Measurements from ENCODE around the gene RAD51AP2.

RAD51AP2 gene

GRCh38 chr2:17515652-17516051 lies 2.6 kb downstream of the RAD51AP2 start:
- no peak for TF ChIP-seq GATA2 (IDR thresholded peaks at IDR 0.05; ENCODE audit: low read depth, low read length)
- TF ChIP-seq GATA3 (IDR thresholded peaks at IDR 0.05; ENCODE audit: low read depth, low read length), result no peak

GRCh38 chr2:17506736-17507616 lies 11.3 kb downstream of the RAD51AP2 start:
- no peak for TF ChIP-seq GATA2 (IDR thresholded peaks at IDR 0.05; ENCODE audit: low read depth, low read length)
- TF ChIP-seq GATA3 (IDR thresholded peaks at IDR 0.05; ENCODE audit: low read depth, low read length), result no peak

GRCh38 chr2:17497718-17498117 lies 20.5 kb downstream of the RAD51AP2 start:
- no peak for TF ChIP-seq GATA2 (IDR thresholded peaks at IDR 0.05; ENCODE audit: low read depth, low read length)
- no peak for TF ChIP-seq GATA3 (IDR thresholded peaks at IDR 0.05; ENCODE audit: low read depth, low read length)

- no peak for TF ChIP-seq GATA3 (IDR thresholded peaks at IDR 0.05; ENCODE audit: low read depth, low read length)
- TF ChIP-seq GATA2 (IDR thresholded peaks at IDR 0.05; ENCODE audit: low read depth, low read length), result no peak
Observed at GRCh38 chr2:17495590-17495989, 22.6 kb downstream of the RAD51AP2 start.

GRCh38 chr2:17483496-17483895 lies 34.7 kb downstream of the RAD51AP2 start:
- TF ChIP-seq GATA3 (IDR thresholded peaks at IDR 0.05; ENCODE audit: low read depth, low read length) (no peak), GATA2 (IDR thresholded peaks at IDR 0.05; ENCODE audit: low read depth, low read length) (no peak)

- TF ChIP-seq GATA3 (IDR thresholded peaks at IDR 0.05; ENCODE audit: low read depth, low read length) (no peak), GATA2 (IDR thresholded peaks at IDR 0.05; ENCODE audit: low read depth, low read length) (no peak)
Observed at GRCh38 chr2:17482651-17483050, 35.6 kb downstream of the RAD51AP2 start.

GRCh38 chr2:17479875-17480274 lies 38.4 kb downstream of the RAD51AP2 start:
- TF ChIP-seq GATA3 (IDR thresholded peaks at IDR 0.05; ENCODE audit: low read depth, low read length) (no peak), GATA2 (IDR thresholded peaks at IDR 0.05; ENCODE audit: low read depth, low read length) (no peak)

- TF ChIP-seq GATA3 (IDR thresholded peaks at IDR 0.05; ENCODE audit: low read depth, low read length) (no peak), GATA2 (IDR thresholded peaks at IDR 0.05; ENCODE audit: low read depth, low read length) (no peak)
Observed at GRCh38 chr2:17476830-17477229, 41.4 kb downstream of the RAD51AP2 start.

- TF ChIP-seq GATA2 (IDR thresholded peaks at IDR 0.05; ENCODE audit: low read depth, low read length) (no peak), GATA3 (IDR thresholded peaks at IDR 0.05; ENCODE audit: low read depth, low read length) (no peak)
Observed at GRCh38 chr2:17476064-17476463, 42.2 kb downstream of the RAD51AP2 start.

GRCh38 chr2:17475286-17475685 lies 43.0 kb downstream of the RAD51AP2 start:
- TF ChIP-seq GATA3 (IDR thresholded peaks at IDR 0.05; ENCODE audit: low read depth, low read length), result no peak
- TF ChIP-seq GATA2 (IDR thresholded peaks at IDR 0.05; ENCODE audit: low read depth, low read length), result no peak

GRCh38 chr2:17471979-17472378 lies 46.3 kb downstream of the RAD51AP2 start:
- no peak for TF ChIP-seq GATA2 (IDR thresholded peaks at IDR 0.05; ENCODE audit: low read depth, low read length)
- TF ChIP-seq GATA3 (IDR thresholded peaks at IDR 0.05; ENCODE audit: low read depth, low read length), result no peak

GRCh38 chr2:17470855-17471641 lies 47.2 kb downstream of the RAD51AP2 start:
- no peak for TF ChIP-seq GATA3 (IDR thresholded peaks at IDR 0.05; ENCODE audit: low read depth, low read length)
- no peak for TF ChIP-seq GATA2 (IDR thresholded peaks at IDR 0.05; ENCODE audit: low read depth, low read length)

- TF ChIP-seq GATA3 (IDR thresholded peaks at IDR 0.05; ENCODE audit: low read depth, low read length) (no peak), GATA2 (IDR thresholded peaks at IDR 0.05; ENCODE audit: low read depth, low read length) (no peak)
Observed at GRCh38 chr2:17461087-17461475, 57.2 kb downstream of the RAD51AP2 start.

Data from SH-SY5Y (cell line).